ENCODE results near the gene MARS1. TPM values are rescaled to one million over a fixed set of nuclear protein-coding genes. Genes with fewer than 3 reads are reported as not detected.
A peak's percentile ranks its signal among the peaks of the same experiment; 100 is the strongest.
"Not testable (repeated sequence)": the region's sequence is repeated elsewhere in the genome, so short reads cannot be mapped to it uniquely, and the experiment has no call there.

Gene MARS1
- total RNA-seq, 4 donors from 2014 or later, result 29.1 to 160 (median 76.8) TPM

- DNase-seq, result no peak
- TF ChIP-seq POLR2A (IDR thresholded peaks at IDR 0.05) (no peak), CTCF (IDR thresholded peaks at IDR 0.05) (no peak)
- intact Hi-C loops (cut with DNase I; ENCODE audit: low total_unique reads), result no loop called here
- Histone ChIP-seq H3K9me3 (no peaks in the 10 kb centered on the region), H3K27ac (no peak overlapping the region), H3K36me3 (no peaks in the 10 kb centered on the region), H3K4me1 (peaks cover 2 to 8% of the 10 kb centered on the region in 2 donors), H3K4me3 (no peak overlapping the region), H3K27me3 (no peaks in the 10 kb centered on the region)
Measured at GRCh38 chr12:57515408-57515933, 27.6 kb downstream of the MARS1 start.

GRCh38 chr12:57515934-57516541 is 28.2 kb downstream of the MARS1 start:
- Histone ChIP-seq H3K27me3 (no peaks in the 10 kb centered on the region), H3K27ac (no peak overlapping the region), H3K9me3 (no peaks in the 10 kb centered on the region), H3K36me3 (no peaks in the 10 kb centered on the region), H3K4me1 (peaks cover 2 to 8% of the 10 kb centered on the region in 2 donors), H3K4me3 (no peak overlapping the region)
- intact Hi-C loops (cut with DNase I; ENCODE audit: low total_unique reads), result no loop called here
- DNase-seq, result no peak
- TF ChIP-seq CTCF (IDR thresholded peaks at IDR 0.05) (no peak), POLR2A (IDR thresholded peaks at IDR 0.05) (no peak)

GRCh38 chr12:57516617-57517153 is 28.8 kb downstream of the MARS1 start:
- Histone ChIP-seq H3K27me3 (no peaks in the 10 kb centered on the region), H3K27ac (no peak overlapping the region), H3K4me3 (no peak overlapping the region), H3K36me3 (no peaks in the 10 kb centered on the region), H3K4me1 (peaks cover 2 to 8% of the 10 kb centered on the region in 2 donors), H3K9me3 (no peaks in the 10 kb centered on the region)
- DNase-seq, result no peak
- intact Hi-C loops (cut with DNase I; ENCODE audit: low total_unique reads), result no loop called here
- TF ChIP-seq CTCF (IDR thresholded peaks at IDR 0.05) (no peak), POLR2A (IDR thresholded peaks at IDR 0.05) (no peak)

- Histone ChIP-seq H3K4me3 (no peak overlapping the region), H3K4me1 (peaks cover 2 to 8% of the 10 kb centered on the region in 2 donors), H3K9me3 (no peaks in the 10 kb centered on the region), H3K36me3 (no peaks in the 10 kb centered on the region), H3K27ac (peak overlapping the region in 1 of 2 donors; percentile 99), H3K27me3 (no peaks in the 10 kb centered on the region)
- intact Hi-C loops (cut with DNase I; ENCODE audit: low total_unique reads), result no loop called here
- TF ChIP-seq CTCF (IDR thresholded peaks at IDR 0.05) (no peak), POLR2A (IDR thresholded peaks at IDR 0.05) (no peak)
- DNase-seq, result no peak
Measured at GRCh38 chr12:57517187-57517586, 29.3 kb downstream of the MARS1 start.

GRCh38 chr12:57517718-57518117 is 29.9 kb downstream of the MARS1 start:
- DNase-seq; H3K36me3 ChIP-seq; intact Hi-C loops (cut with DNase I; ENCODE audit: low total_unique reads); H3K4me3 ChIP-seq; H3K4me1 ChIP-seq; H3K27me3 ChIP-seq; H3K9me3 ChIP-seq: not testable (repeated sequence)
- H3K27ac ChIP-seq, result peak overlapping the region; percentile 94 to 99

Data from uterus (tissue), 4 donors.